Measurements from ENCODE around the gene ABCC5. TPM values are rescaled to one million over a fixed set of nuclear protein-coding genes. Genes with fewer than 3 reads are reported as not detected.

The ABCC5 gene
- total and polyA plus RNA-seq, 2 of the 8 experiments (the other 6 are each of a cell fraction or from before 2014, with no cell fraction given) = 25.3 to 40.8 TPM

GRCh38 chr3:183922421-183922820 is 95.3 kb downstream of the ABCC5 start (continued):
- TF ChIP-seq SP1 (IDR thresholded peaks at IDR 0.05; ENCODE audit: low read depth, low read length) (no peak), BCL11A (IDR thresholded peaks at IDR 0.05; ENCODE audit: low read depth in 2 of 2, low read length in 2 of 2) (no peak), HDAC6 (IDR thresholded peaks at IDR 0.05; ENCODE audit: low read depth, low read length) (no peak), BACH1 (IDR thresholded peaks at IDR 0.05; ENCODE audit: low read length) (no peak), RFX5 (IDR thresholded peaks at IDR 0.05; ENCODE audit: borderline replicate concordance, low read depth, low read length) (no peak)

Measured in H1 (cell line).